Endodermal cell (in vitro differentiated cells): Measurements from ENCODE around the gene IL1RAPL2. TPM values are rescaled to one million over a fixed set of nuclear protein-coding genes. Genes with fewer than 3 reads are reported as not detected.

Experiments used
- DNase-seq: peaks from one replicate; pipeline ENCODE4 v3.0.0-alpha.2; 2017
- H3K27ac ChIP-seq: 2 replicates; pipeline ENCODE4 v1.5.1; 2013; ENCODE audit warnings: mild to moderate bottlenecking, low read depth, low read length, moderate library complexity
- H3K27me3 ChIP-seq: 2 replicates; pipeline ENCODE4 v1.6.1; 2013; ENCODE audit warnings: mild to moderate bottlenecking, low read length, moderate library complexity; ENCODE audit not compliant: insufficient read depth, control insufficient read depth, poor library complexity, severe bottlenecking
- H3K36me3 ChIP-seq: 2 replicates; pipeline ENCODE4 v1.7.0; 2013; ENCODE audit warnings: mild to moderate bottlenecking, low read length, moderate library complexity; ENCODE audit not compliant: control insufficient read depth, insufficient read depth
- H3K4me1 ChIP-seq: one replicate; pipeline ENCODE4 v1.7.0; 2013; ENCODE audit warnings: low read length; ENCODE audit not compliant: control insufficient read depth, insufficient read depth
- H3K4me3 ChIP-seq: 2 replicates; pipeline ENCODE4 v1.5.1; 2013; ENCODE audit warnings: mild to moderate bottlenecking, low read length, moderate library complexity
- H3K9ac ChIP-seq: 2 replicates; pipeline ENCODE4 v1.6.1; 2013; ENCODE audit warnings: mild to moderate bottlenecking, low read length, moderate library complexity; ENCODE audit not compliant: poor library complexity, severe bottlenecking; ENCODE audit errors: extremely low read depth
- H3K9me3 ChIP-seq: 2 replicates; pipeline ENCODE4 v1.6.1; 2013; ENCODE audit warnings: mild to moderate bottlenecking, low read length, moderate library complexity; ENCODE audit not compliant: control insufficient read depth
- H3K27ac Mint-ChIP-seq: 2 replicates; pipeline ENCODE4 v1.8.0; 2020; ENCODE audit warnings: mixed read lengths
- H3K27me3 Mint-ChIP-seq: 2 replicates; pipeline ENCODE4 v1.8.0; 2021; ENCODE audit warnings: mild to moderate bottlenecking, mixed read lengths; ENCODE audit not compliant: insufficient read depth
- H3K36me3 Mint-ChIP-seq: 2 replicates; pipeline ENCODE4 v1.8.0; 2020; ENCODE audit warnings: low read depth, mixed read lengths
- H3K4me1 Mint-ChIP-seq: 2 replicates; pipeline ENCODE4 v1.8.0; 2020; ENCODE audit warnings: mixed read lengths
- H3K4me3 Mint-ChIP-seq: 2 replicates; pipeline ENCODE4 v1.8.0; 2020; ENCODE audit warnings: mild to moderate bottlenecking, moderate library complexity, mixed read lengths
- H3K9me3 Mint-ChIP-seq: 2 replicates; pipeline ENCODE4 v1.8.0; 2020; ENCODE audit warnings: mild to moderate bottlenecking, mixed read lengths
- CTCF ChIP-seq: fragments of 200-600 bp; sonication (generic); conservative IDR thresholded peaks from 2 replicates; pipeline ENCODE4 v1.5.0; 2021; ENCODE audit warnings: antibody characterized with exemption, mild to moderate bottlenecking
- WGBS, 2 experiments: methylation state at CpG; one replicate each; pipeline versions ENCODE4 v1.1.5 to v1.1.7; 2013; ENCODE audit warnings: missing lambda C conversion rate in 2 of 2, mixed read lengths in 1 of 2; ENCODE audit not compliant: insufficient coverage in 1 of 2, insufficient read length in 1 of 2; 5-methylcytosine and 5-hydroxymethylcytosine counted together
- total RNA-seq, 2 donors: library from RNA; stranded (reverse); fragmentation: NEBNext Ultra II Directional in 1 of 2; extraction: Animal tissue kit (Norgen Biotek cat#: 25700) in 1 of 2; gene quantifications; 2 replicates in 1 of 2; 3 replicates in 1 of 2; pipeline ENCODE4 v1.2.1, GENCODE V29; 2021

IL1RAPL2 gene
- total RNA-seq, 2 donors from 2014 or later, result 0.13 TPM; not detected in 1

- H3K27ac ChIP-seq, result no peak overlapping the region
- no CpG with 5 or more reads among the region's 2 CpGs for WGBS, 2 experiments
- H3K4me1 ChIP-seq, result no peaks in the 10 kb centered on the region
- no peak for DNase-seq
- no peak overlapping the region for H3K27ac Mint-ChIP-seq
- H3K9me3 Mint-ChIP-seq, result peaks cover 29% of the 10 kb centered on the region
- H3K9me3 ChIP-seq, result no peaks in the 10 kb centered on the region
- no peak overlapping the region for H3K9ac ChIP-seq
- no peaks in the 10 kb centered on the region for H3K4me1 Mint-ChIP-seq
- H3K36me3 Mint-ChIP-seq, result no peaks in the 10 kb centered on the region
- no peak overlapping the region for H3K4me3 Mint-ChIP-seq
- no peaks in the 10 kb centered on the region for H3K27me3 ChIP-seq
- H3K4me3 ChIP-seq, result no peak overlapping the region
- TF ChIP-seq CTCF, result no peak
- H3K36me3 ChIP-seq, result no peaks in the 10 kb centered on the region
- H3K27me3 Mint-ChIP-seq, result no peaks in the 10 kb centered on the region
These were observed 555.2 kb downstream of the IL1RAPL2 start for GRCh38 chrX:105121186-105121585.

GRCh38 chrX:105126201-105126600 lies 560.2 kb downstream of the IL1RAPL2 start:
- peaks cover 2% of the 10 kb centered on the region for H3K4me1 Mint-ChIP-seq
- H3K4me1 ChIP-seq, result no peaks in the 10 kb centered on the region
- no peak overlapping the region for H3K27ac ChIP-seq
- H3K9ac ChIP-seq, result no peak overlapping the region
- H3K4me3 ChIP-seq, result no peak overlapping the region
- no peak for TF ChIP-seq CTCF
- H3K36me3 ChIP-seq, result no peaks in the 10 kb centered on the region
- DNase-seq, result no peak
- H3K27me3 ChIP-seq, result no peaks in the 10 kb centered on the region
- H3K9me3 ChIP-seq, result no peaks in the 10 kb centered on the region
- H3K36me3 Mint-ChIP-seq, result no peaks in the 10 kb centered on the region
- H3K27ac Mint-ChIP-seq, result no peak overlapping the region
- H3K9me3 Mint-ChIP-seq, result peaks cover 6% of the 10 kb centered on the region
- no peak overlapping the region for H3K4me3 Mint-ChIP-seq
- H3K27me3 Mint-ChIP-seq, result no peaks in the 10 kb centered on the region

GRCh38 chrX:105134273-105134672 lies 568.3 kb downstream of the IL1RAPL2 start:
- H3K27ac Mint-ChIP-seq, result no peak overlapping the region
- no peak overlapping the region for H3K4me3 ChIP-seq
- no peaks in the 10 kb centered on the region for H3K36me3 Mint-ChIP-seq
- H3K27me3 Mint-ChIP-seq, result no peaks in the 10 kb centered on the region
- H3K9me3 ChIP-seq, result no peaks in the 10 kb centered on the region
- no peak overlapping the region for H3K27ac ChIP-seq
- DNase-seq, result no peak
- no peaks in the 10 kb centered on the region for H3K4me1 ChIP-seq
- peaks cover 2% of the 10 kb centered on the region for H3K4me1 Mint-ChIP-seq
- no peak for TF ChIP-seq CTCF
- no peak overlapping the region for H3K9ac ChIP-seq
- H3K36me3 ChIP-seq, result no peaks in the 10 kb centered on the region
- H3K27me3 ChIP-seq, result no peaks in the 10 kb centered on the region
- no peak overlapping the region for H3K4me3 Mint-ChIP-seq
- peaks cover 25% of the 10 kb centered on the region for H3K9me3 Mint-ChIP-seq
